Suprapubic skin (tissue), 3 donors: Measurements from ENCODE around the gene PRPF38B.

ENCODE experiments used
- CTCF ChIP-seq, 2 donors: fragments of 200-600 bp in 1 of 2; fragments of 450-650 bp in 1 of 2; sonication (generic) in 1 of 2; IDR thresholded peaks; one replicate each; pipeline ENCODE4 v1.5.1; 2016 to 2019; ENCODE audit warnings: antibody characterized with exemption in 2 of 2, mild to moderate bottlenecking in 1 of 2, moderate library complexity in 1 of 2
- POLR2A ChIP-seq, 2 donors: fragments of 450-650 bp; IDR thresholded peaks; one replicate each; pipeline ENCODE4 v1.6.1; 2017; ENCODE audit warnings: antibody characterized with exemption in 2 of 2, mild to moderate bottlenecking in 2 of 2, moderate library complexity in 2 of 2

- TF ChIP-seq CTCF (IDR thresholded peaks at IDR 0.05) (no peak), POLR2A (IDR thresholded peaks at IDR 0.05) (peak in 1 of 2 donors; percentile 30)
These were observed 31.0 kb upstream of the PRPF38B start, which contains the start of gene HENMT1 for GRCh38 chr1:108661030-108661609.
